Suprapubic skin (tissue), 4 donors: ENCODE results near the gene CDC42BPA. TPM values are rescaled to one million over a fixed set of nuclear protein-coding genes. Genes with fewer than 3 reads are reported as not detected.

Experiments
- DNase-seq, 2 donors: peaks; one replicate each; pipeline ENCODE4 v3.0.0-alpha.2; 2019; ENCODE audit warnings: low spot score in 2 of 2
- H3K27ac ChIP-seq: fragments of 200-600 bp; sonication (generic); one replicate; pipeline ENCODE4 v1.5.1; 2019
- H3K27me3 ChIP-seq: fragments of 200-600 bp; sonication (generic); one replicate; pipeline ENCODE4 v1.5.1; 2019
- H3K36me3 ChIP-seq: fragments of 200-600 bp; sonication (generic); one replicate; pipeline ENCODE4 v1.5.1; 2019
- H3K4me1 ChIP-seq: fragments of 200-600 bp; sonication (generic); one replicate; pipeline ENCODE4 v1.5.1; 2019
- H3K4me3 ChIP-seq: fragments of 200-600 bp; sonication (generic); one replicate; pipeline ENCODE4 v1.5.1; 2019; ENCODE audit warnings: mild to moderate bottlenecking
- H3K9me3 ChIP-seq: fragments of 200-600 bp; sonication (generic); one replicate; pipeline ENCODE4 v1.5.1; 2019
- EP300 ChIP-seq: sonication (generic); formaldehyde crosslinking; IDR thresholded peaks from one replicate; pipeline ENCODE4 v1.6.1; 2017; ENCODE audit warnings: antibody characterized with exemption
- POLR2A ChIP-seq, 2 donors: fragments of 450-650 bp; IDR thresholded peaks; one replicate each; pipeline ENCODE4 v1.6.1; 2017; ENCODE audit warnings: antibody characterized with exemption in 2 of 2, mild to moderate bottlenecking in 2 of 2, moderate library complexity in 2 of 2
- POLR2AphosphoS5 ChIP-seq, 3 donors: sonication (generic); formaldehyde crosslinking; IDR thresholded peaks; one replicate each; pipeline ENCODE4 v1.6.1; 2017; ENCODE audit warnings: antibody characterized with exemption in 3 of 3
- WGBS: methylation state at CpG from one replicate; pipeline ENCODE4 v1.1.5; 2018; 5-methylcytosine and 5-hydroxymethylcytosine counted together
- total RNA-seq, 4 donors: library from RNA; depleted of rRNA; stranded (reverse); fragments of >200 nt; gene quantifications; one replicate each; pipeline ENCODE4 v1.1.0, GENCODE V29; 2016
- TF ChIP-seq, protein P1 (sequence below), 2 donors: fragments of 200-600 bp in 1 of 2; fragments of 450-650 bp in 1 of 2; sonication (generic) in 1 of 2; IDR thresholded peaks; one replicate each; pipeline ENCODE4 v1.5.1; 2016 to 2019; ENCODE audit warnings: antibody characterized with exemption in 2 of 2, mild to moderate bottlenecking in 1 of 2, moderate library complexity in 1 of 2

The CDC42BPA gene
- total RNA-seq, 4 donors from 2014 or later: 12.2 to 54.6 (median 14.9) TPM

DNA sequence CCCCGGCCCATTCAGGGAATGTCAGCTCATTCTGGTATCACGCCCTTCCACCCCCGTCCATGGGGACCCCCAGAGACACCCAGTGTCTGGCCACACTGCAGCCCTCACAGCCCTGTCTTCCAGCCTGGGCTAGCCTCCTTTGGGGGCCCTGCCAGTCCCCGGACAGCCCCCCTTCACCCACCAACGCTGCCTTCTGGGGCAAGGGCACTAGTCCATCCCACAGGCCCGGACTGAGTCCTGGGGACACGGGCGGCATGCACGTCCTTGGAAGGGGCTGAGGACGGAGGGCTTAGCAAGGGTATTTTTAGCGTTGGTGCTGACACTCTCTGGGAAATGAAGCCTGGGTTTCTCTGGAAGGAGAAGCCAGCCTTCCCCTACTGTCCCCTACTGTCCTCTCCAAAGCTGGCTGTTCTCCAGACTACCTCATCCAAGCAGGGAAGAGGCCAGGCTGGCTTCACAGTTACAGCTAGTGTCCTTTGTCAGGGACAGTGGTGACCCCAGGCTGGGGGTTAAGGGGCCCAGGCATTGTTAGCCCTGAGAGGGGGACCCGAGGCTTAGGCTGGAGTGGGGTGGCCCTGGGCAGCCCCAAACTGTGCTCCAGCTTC lies 338.7 kb downstream of the CDC42BPA start:
- WGBS: 87% methylated on average over 10 of the region's 12 CpGs
- Histone ChIP-seq H3K4me1 (peaks cover 8% of the 10 kb centered on the region), H3K9me3 (no peaks in the 10 kb centered on the region), H3K36me3 (peaks cover 74% of the 10 kb centered on the region), H3K4me3 (no peak overlapping the region), H3K27ac (no peak overlapping the region), H3K27me3 (no peaks in the 10 kb centered on the region)
- DNase-seq: peak in 1 of 2 donors; percentile 75
- TF ChIP-seq, protein P1, sequence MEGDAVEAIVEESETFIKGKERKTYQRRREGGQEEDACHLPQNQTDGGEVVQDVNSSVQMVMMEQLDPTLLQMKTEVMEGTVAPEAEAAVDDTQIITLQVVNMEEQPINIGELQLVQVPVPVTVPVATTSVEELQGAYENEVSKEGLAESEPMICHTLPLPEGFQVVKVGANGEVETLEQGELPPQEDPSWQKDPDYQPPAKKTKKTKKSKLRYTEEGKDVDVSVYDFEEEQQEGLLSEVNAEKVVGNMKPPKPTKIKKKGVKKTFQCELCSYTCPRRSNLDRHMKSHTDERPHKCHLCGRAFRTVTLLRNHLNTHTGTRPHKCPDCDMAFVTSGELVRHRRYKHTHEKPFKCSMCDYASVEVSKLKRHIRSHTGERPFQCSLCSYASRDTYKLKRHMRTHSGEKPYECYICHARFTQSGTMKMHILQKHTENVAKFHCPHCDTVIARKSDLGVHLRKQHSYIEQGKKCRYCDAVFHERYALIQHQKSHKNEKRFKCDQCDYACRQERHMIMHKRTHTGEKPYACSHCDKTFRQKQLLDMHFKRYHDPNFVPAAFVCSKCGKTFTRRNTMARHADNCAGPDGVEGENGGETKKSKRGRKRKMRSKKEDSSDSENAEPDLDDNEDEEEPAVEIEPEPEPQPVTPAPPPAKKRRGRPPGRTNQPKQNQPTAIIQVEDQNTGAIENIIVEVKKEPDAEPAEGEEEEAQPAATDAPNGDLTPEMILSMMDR (IDR thresholded peaks at IDR 0.05): no peak
- TF ChIP-seq POLR2AphosphoS5 (IDR thresholded peaks at IDR 0.05): no peak
- no peak for TF ChIP-seq EP300

DNA sequence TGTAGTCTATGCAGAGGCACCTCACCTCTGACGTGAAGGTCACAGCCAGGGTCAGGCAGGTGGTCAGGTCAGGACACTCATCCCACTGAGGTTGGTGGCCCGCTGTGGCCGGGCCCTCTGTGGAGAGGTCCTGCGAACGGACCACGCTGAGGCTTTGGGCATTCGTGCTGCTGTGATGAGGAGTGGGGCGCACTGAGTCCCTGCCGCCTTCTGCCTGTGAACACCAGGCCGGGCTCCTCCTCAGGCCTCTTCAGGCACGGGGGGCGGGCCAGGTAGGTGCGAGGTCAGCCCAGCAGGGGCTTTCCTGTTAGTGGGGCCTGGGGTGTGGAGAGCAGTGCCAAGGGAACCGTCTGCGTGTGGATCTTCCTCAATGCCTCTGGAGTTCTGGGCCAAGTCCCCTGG lies 339.2 kb downstream of the CDC42BPA start:
- TF ChIP-seq, protein P1 (IDR thresholded peaks at IDR 0.05): no peak
- TF ChIP-seq POLR2AphosphoS5 (IDR thresholded peaks at IDR 0.05) (no peak), POLR2A (IDR thresholded peaks at IDR 0.05) (no peak), EP300 (no peak)
- Histone ChIP-seq H3K9me3 (no peaks in the 10 kb centered on the region), H3K4me3 (no peak overlapping the region), H3K27ac (no peak overlapping the region), H3K27me3 (no peaks in the 10 kb centered on the region), H3K36me3 (peaks cover 70% of the 10 kb centered on the region), H3K4me1 (peaks cover 13% of the 10 kb centered on the region)
- DNase-seq: peak in 1 of 2 donors; percentile 65
- WGBS: 84% methylated on average over 12 of the region's 15 CpGs

DNA sequence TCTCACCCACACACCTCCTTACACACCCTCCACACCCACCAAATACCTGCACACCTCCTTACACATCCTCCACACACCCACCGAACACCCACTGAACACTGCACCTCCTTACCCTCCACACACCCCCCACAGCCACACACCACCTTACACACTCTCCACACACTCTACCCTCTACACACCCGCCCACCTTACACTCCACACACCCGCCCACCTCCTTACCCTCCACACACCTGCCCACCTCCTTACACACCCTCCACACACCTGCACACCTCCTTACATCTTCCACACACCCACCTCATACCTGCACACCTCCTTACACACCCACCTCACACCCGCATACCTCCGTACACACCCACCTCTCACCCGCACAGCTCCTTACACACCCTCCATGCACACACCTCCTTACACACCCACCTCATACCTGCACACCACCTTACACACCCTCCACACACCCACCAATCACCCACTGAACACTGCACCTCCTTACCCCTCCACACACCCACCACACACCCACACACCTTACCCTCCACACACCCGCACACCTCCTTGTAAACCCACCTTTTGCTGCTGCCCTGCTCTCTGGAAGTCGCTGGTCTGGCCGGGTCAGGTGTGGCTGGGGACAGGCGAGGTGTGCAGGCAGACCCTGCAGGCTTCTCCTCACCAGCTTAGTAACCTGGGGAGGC lies 339.7 kb downstream of the CDC42BPA start:
- Histone ChIP-seq H3K27me3 (no peaks in the 10 kb centered on the region), H3K4me1 (peaks cover 18% of the 10 kb centered on the region), H3K36me3 (peaks cover 66% of the 10 kb centered on the region), H3K27ac (no peak overlapping the region), H3K9me3 (no peaks in the 10 kb centered on the region), H3K4me3 (no peak overlapping the region)
- DNase-seq: no peak
- WGBS: 92% methylated on average over 10 of the region's 10 CpGs
- TF ChIP-seq POLR2AphosphoS5 (IDR thresholded peaks at IDR 0.05) (no peak), EP300 (no peak), POLR2A (IDR thresholded peaks at IDR 0.05) (no peak)
- TF ChIP-seq, protein P1 (IDR thresholded peaks at IDR 0.05): no peak

DNA sequence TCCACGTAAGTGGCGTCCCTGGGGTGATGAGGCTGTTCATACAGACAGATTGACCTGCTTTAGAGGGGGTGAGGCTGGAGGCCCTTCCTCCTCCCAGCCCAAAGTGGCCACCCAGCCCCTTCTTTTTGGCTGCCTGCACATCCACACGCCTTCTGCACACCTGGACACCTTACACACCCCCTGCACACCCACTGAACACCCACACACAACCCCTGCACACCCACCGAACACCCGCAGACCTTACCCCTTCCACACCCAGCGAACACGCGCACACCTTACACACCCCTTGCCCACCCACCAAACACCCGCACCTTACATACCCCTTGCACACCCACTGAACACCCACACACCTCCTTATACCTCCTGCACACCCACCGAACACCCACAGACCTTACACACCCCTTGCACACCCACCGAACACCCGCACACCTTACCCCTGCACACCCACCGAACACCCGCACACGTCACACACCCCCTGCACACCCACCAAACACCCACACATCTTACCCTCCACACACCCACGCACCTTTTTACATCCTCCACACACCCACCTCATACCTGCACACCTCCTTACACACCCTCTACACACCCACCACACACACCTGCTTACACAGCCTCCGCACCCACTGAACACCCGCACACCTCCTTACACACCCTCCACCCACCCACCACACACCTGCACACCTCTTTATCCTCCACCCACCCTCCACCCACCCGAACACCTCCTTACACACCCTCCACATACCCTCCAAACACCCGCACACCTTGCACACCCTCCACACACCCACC lies 340.5 kb downstream of the CDC42BPA start:
- DNase-seq: peak in 1 of 2 donors; percentile 75
- Histone ChIP-seq H3K4me1 (peaks cover 22% of the 10 kb centered on the region), H3K4me3 (no peak overlapping the region), H3K27me3 (no peaks in the 10 kb centered on the region), H3K36me3 (peaks cover 59% of the 10 kb centered on the region), H3K9me3 (no peaks in the 10 kb centered on the region), H3K27ac (no peak overlapping the region)
- 93% methylated on average over 20 of the region's 20 CpGs for WGBS
- TF ChIP-seq, protein P1 (IDR thresholded peaks at IDR 0.05): no peak
- TF ChIP-seq EP300 (no peak), POLR2A (IDR thresholded peaks at IDR 0.05) (no peak), POLR2AphosphoS5 (IDR thresholded peaks at IDR 0.05) (no peak)
